HepG2 (cell line): ENCODE results near the gene MGAT2. TPM values are rescaled to one million over a fixed set of nuclear protein-coding genes. Genes with fewer than 3 reads are reported as not detected.
A peak's percentile ranks its signal among the peaks of the same experiment; 100 is the strongest.

ENCODE experiments used
- FOXP1 ChIP-seq, 2 experiments: fragments of 450-650 bp in 1 of 2; IDR thresholded peaks; 2 replicates each; pipeline ENCODE4 v1.6.1; 2017 to 2018; ENCODE audit warnings: antibody characterized with exemption in 1 of 2
- HDAC1 ChIP-seq: sonication (generic); formaldehyde crosslinking; IDR thresholded peaks from 2 replicates; pipeline ENCODE4 v1.5.1; 2020; ENCODE audit warnings: mild to moderate bottlenecking, missing genetic modification reagents
- NFKBIZ ChIP-seq: IDR thresholded peaks from 2 replicates; pipeline ENCODE4 v1.6.1; 2018; ENCODE audit warnings: missing genetic modification reagents, missing compliant biosample characterization
- PHF5A ChIP-seq: IDR thresholded peaks from one replicate; pipeline ENCODE4 v1.6.1; 2018; ENCODE audit warnings: low read depth, missing genetic modification reagents; ENCODE audit not compliant: unreplicated experiment
- ZFY ChIP-seq: sonication (generic); formaldehyde crosslinking; IDR thresholded peaks from 2 replicates; pipeline ENCODE4 v1.4.0; 2020; ENCODE audit warnings: missing genetic modification reagents
- ZNF33A ChIP-seq: sonication (generic); formaldehyde crosslinking; IDR thresholded peaks from 2 replicates; pipeline ENCODE4 v1.5.1; 2020; ENCODE audit warnings: missing genetic modification reagents, mild to moderate bottlenecking, moderate library complexity, borderline replicate concordance
- ZNF619 ChIP-seq: sonication (generic); formaldehyde crosslinking; IDR thresholded peaks from 2 replicates; pipeline ENCODE4 v1.4.0; 2020; ENCODE audit warnings: mild to moderate bottlenecking, missing genetic modification reagents
- ZSCAN25 ChIP-seq: sonication (generic); formaldehyde crosslinking; IDR thresholded peaks from 2 replicates; pipeline ENCODE4 v1.8.0; 2022; ENCODE audit warnings: mild to moderate bottlenecking, missing genetic modification reagents
- ZSCAN29 ChIP-seq: sonication (generic); formaldehyde crosslinking; conservative IDR thresholded peaks from 2 replicates; pipeline ENCODE4 v1.4.0; 2020; ENCODE audit warnings: mild to moderate bottlenecking, missing genetic modification reagents
- polyA plus RNA-seq, 8 experiments: library from polyadenylated mRNA; depleted of rRNA in 3 of 8; stranded (reverse) in 7 of 8; unstranded in 1 of 8; fragments of >200 nt; fragmentation: Illumina TruSeq in 4 of 8; extraction: Trizol in 4 of 8; gene quantifications; 2 replicates each; pipeline versions ENCODE4 v1.2.1 to v1.2.3, GENCODE V29; 2011 to 2016; ENCODE audit warnings: low read depth in 4 of 8, missing spikeins in 1 of 8, mixed read lengths in 1 of 8; ENCODE audit not compliant: insufficient read depth in 1 of 8
- total RNA-seq, 5 experiments: library from RNA; depleted of rRNA; stranded (reverse); fragments of >200 nt; fragmentation: Illumina TruSeq; extraction: Trizol; gene quantifications; 2 replicates each; pipeline ENCODE4 v1.2.3, GENCODE V29; 2016; ENCODE audit warnings: low read depth in 1 of 5
- TF ChIP-seq, protein P1 (sequence below), 2 experiments: sonication (generic) in 1 of 2; formaldehyde crosslinking in 1 of 2; IDR thresholded peaks; 2 replicates each; pipeline versions ENCODE4 v1.4.0 to v1.6.1; 2016 to 2020; ENCODE audit warnings: borderline replicate concordance in 1 of 2, low read depth in 1 of 2, mild to moderate bottlenecking in 1 of 2, missing genetic modification reagents in 1 of 2
- TF ChIP-seq, protein P2 (sequence below): sonication (generic); formaldehyde crosslinking; IDR thresholded peaks from 2 replicates; pipeline ENCODE4 v1.5.0; 2020; ENCODE audit warnings: missing genetic modification reagents
- TF ChIP-seq, protein P3 (sequence below): sonication (generic); formaldehyde crosslinking; IDR thresholded peaks from 2 replicates; pipeline ENCODE4 v1.5.1; 2020; ENCODE audit warnings: mild to moderate bottlenecking, missing genetic modification reagents, borderline replicate concordance
- TF ChIP-seq, protein P4 (sequence below): sonication (generic); formaldehyde crosslinking; IDR thresholded peaks from one replicate; pipeline ENCODE4 v1.5.1; 2020; ENCODE audit warnings: mild to moderate bottlenecking, missing genetic modification reagents; ENCODE audit errors: not compliant biosample characterization

Gene MGAT2
- total and polyA plus RNA-seq, 2 of the 13 experiments (the other 11 are each of a cell fraction or from before 2014, with no cell fraction given): 12.9 to 51.9 TPM

DNA sequence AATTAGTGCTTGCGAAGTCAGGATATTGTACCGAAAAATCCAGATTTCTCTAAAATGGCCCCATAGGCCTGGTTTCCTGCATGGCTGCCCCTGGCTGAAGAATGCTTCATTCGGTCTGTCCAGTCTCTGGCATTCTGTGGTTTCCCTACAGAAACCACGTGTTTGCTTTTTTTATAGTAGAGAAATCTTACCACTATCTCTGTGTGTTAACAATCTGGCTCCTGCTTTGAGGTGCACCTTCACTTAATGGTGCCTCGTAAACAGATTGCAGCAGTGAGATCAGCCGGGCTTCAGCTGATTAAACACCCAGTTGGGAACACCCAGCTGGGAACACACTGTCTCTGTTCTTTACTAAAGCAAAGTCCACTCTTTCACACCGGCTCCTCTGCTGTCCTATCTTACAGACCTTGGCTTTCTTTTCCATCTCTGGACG lies 21.1 kb downstream of the MGAT2 start (continued):
- TF ChIP-seq, protein P1, sequence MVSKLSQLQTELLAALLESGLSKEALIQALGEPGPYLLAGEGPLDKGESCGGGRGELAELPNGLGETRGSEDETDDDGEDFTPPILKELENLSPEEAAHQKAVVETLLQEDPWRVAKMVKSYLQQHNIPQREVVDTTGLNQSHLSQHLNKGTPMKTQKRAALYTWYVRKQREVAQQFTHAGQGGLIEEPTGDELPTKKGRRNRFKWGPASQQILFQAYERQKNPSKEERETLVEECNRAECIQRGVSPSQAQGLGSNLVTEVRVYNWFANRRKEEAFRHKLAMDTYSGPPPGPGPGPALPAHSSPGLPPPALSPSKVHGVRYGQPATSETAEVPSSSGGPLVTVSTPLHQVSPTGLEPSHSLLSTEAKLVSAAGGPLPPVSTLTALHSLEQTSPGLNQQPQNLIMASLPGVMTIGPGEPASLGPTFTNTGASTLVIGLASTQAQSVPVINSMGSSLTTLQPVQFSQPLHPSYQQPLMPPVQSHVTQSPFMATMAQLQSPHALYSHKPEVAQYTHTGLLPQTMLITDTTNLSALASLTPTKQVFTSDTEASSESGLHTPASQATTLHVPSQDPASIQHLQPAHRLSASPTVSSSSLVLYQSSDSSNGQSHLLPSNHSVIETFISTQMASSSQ (IDR thresholded peaks at IDR 0.05; ENCODE audit: low read depth): peak; percentile 44; the same call in 1 of the 2 replicates
- TF ChIP-seq, protein P1 (CRISPR knock-in tag; IDR thresholded peaks at IDR 0.05; ENCODE audit: borderline replicate concordance): peak; percentile 58; the same call in 1 of the 2 replicates
- TF ChIP-seq, protein P2, sequence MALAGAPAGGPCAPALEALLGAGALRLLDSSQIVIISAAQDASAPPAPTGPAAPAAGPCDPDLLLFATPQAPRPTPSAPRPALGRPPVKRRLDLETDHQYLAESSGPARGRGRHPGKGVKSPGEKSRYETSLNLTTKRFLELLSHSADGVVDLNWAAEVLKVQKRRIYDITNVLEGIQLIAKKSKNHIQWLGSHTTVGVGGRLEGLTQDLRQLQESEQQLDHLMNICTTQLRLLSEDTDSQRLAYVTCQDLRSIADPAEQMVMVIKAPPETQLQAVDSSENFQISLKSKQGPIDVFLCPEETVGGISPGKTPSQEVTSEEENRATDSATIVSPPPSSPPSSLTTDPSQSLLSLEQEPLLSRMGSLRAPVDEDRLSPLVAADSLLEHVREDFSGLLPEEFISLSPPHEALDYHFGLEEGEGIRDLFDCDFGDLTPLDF (CRISPR knock-in tag): no peak
- TF ChIP-seq FOXP1 (IDR thresholded peaks at IDR 0.05) (peak; percentile 93), FOXP1 (CRISPR knock-in tag; IDR thresholded peaks at IDR 0.05) (peak; percentile 95), ZNF619 (CRISPR knock-in tag) (peak; percentile 34; the same call in 1 of the 2 replicates), HDAC1 (peak; percentile 91), ZSCAN25 (CRISPR knock-in tag) (no peak), ZSCAN29 (peak; percentile 79; the same call in 1 of the 2 replicates), ZNF33A (0 out of 2 replicates have a peak, but pooled peaks have one; percentile 52), NFKBIZ (CRISPR knock-in tag) (peak; percentile 78), PHF5A (no peak), ZFY (CRISPR knock-in tag) (no peak; the same call in 1 of the 2 replicates)
- TF ChIP-seq, protein P3, sequence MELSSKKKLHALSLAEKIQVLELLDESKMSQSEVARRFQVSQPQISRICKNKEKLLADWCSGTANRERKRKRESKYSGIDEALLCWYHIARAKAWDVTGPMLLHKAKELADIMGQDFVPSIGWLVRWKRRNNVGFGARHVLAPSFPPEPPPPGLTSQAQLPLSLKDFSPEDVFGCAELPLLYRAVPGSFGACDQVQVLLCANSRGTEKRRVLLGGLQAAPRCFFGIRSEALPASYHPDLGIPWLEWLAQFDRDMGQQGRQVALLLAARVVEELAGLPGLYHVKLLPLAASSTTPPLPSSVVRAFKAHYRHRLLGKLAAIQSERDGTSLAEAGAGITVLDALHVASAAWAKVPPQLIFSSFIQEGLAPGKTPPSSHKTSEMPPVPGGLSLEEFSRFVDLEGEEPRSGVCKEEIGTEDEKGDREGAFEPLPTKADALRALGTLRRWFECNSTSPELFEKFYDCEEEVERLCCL (CRISPR knock-in tag): no peak
- TF ChIP-seq, protein P4, sequence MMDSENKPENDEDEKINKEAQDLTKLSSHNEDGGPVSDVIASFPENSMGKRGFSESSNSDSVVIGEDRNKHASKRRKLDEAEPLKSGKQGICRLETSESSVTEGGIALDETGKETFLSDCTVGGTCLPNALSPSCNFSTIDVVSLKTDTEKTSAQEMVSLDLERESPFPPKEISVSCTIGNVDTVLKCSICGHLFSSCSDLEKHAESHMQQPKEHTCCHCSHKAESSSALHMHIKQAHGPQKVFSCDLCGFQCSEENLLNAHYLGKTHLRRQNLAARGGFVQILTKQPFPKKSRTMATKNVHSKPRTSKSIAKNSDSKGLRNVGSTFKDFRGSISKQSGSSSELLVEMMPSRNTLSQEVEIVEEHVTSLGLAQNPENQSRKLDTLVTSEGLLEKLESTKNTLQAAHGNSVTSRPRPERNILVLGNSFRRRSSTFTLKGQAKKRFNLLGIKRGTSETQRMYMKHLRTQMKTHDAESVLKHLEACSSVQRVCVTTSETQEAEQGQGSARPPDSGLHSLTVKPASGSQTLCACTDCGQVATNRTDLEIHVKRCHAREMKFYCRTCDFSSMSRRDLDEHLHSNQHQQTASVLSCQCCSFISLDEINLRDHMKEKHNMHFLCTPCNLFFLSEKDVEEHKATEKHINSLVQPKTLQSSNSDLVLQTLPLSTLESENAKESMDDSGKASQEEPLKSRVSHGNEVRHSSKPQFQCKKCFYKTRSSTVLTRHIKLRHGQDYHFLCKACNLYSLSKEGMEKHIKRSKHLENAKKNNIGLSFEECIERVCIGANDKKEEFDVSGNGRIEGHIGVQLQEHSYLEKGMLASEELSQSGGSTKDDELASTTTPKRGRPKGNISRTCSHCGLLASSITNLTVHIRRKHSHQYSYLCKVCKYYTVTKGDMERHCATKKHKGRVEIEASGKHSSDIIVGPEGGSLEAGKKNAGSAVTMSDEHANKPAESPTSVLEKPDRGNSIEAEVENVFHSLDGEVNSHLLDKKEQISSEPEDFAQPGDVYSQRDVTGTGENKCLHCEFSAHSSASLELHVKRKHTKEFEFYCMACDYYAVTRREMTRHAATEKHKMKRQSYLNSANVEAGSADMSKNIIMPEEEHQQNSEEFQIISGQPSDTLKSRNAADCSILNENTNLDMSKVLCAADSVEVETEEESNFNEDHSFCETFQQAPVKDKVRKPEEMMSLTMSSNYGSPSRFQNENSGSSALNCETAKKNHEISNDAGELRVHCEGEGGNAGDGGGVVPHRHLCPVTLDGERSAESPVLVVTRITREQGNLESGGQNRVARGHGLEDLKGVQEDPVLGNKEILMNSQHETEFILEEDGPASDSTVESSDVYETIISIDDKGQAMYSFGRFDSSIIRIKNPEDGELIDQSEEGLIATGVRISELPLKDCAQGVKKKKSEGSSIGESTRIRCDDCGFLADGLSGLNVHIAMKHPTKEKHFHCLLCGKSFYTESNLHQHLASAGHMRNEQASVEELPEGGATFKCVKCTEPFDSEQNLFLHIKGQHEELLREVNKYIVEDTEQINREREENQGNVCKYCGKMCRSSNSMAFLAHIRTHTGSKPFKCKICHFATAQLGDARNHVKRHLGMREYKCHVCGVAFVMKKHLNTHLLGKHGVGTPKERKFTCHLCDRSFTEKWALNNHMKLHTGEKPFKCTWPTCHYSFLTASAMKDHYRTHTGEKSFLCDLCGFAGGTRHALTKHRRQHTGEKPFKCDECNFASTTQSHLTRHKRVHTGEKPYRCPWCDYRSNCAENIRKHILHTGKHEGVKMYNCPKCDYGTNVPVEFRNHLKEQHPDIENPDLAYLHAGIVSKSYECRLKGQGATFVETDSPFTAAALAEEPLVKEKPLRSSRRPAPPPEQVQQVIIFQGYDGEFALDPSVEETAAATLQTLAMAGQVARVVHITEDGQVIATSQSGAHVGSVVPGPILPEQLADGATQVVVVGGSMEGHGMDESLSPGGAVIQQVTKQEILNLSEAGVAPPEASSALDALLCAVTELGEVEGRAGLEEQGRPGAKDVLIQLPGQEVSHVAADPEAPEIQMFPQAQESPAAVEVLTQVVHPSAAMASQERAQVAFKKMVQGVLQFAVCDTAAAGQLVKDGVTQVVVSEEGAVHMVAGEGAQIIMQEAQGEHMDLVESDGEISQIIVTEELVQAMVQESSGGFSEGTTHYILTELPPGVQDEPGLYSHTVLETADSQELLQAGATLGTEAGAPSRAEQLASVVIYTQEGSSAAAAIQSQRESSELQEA: no peak
